Measurements from ENCODE around the gene NRSN1. TPM values are rescaled to one million over a fixed set of nuclear protein-coding genes. Genes with fewer than 3 reads are reported as not detected.

NRSN1 gene
- total RNA-seq, 1 donor from 2014 or later: 0.17 TPM

DNA sequence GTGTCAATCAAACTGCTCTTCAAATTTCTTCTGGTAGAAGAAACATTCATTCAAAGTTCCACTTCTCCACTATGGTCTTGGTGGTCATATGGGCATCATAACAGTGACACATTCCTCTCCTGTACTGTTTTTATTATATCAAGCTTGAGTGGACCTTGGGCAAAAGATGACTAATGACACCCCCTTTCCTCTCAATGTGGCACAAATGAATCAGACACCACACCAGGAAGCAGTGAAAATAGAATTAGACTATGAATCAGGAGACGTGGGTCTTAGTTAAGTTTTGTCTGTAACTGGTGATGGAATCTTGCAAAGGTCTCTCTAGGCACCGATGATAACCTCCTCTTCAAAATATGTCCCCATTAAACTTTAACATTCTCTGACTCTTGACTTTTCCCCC is 9.0 kb upstream of the NRSN1 start:
- H3K9me3 Mint-ChIP-seq: no peaks in the 10 kb centered on the region
- TF ChIP-seq CTCF (conservative IDR thresholded peaks at IDR 0.05): no peak
- no peak for DNase-seq (ENCODE audit: extremely low spot score, unreplicated experiment)
- peaks cover 7% of the 10 kb centered on the region for H3K27me3 Mint-ChIP-seq
- H3K4me1 Mint-ChIP-seq (ENCODE audit: unreplicated experiment): no peaks in the 10 kb centered on the region
- H3K27ac Mint-ChIP-seq: no peak overlapping the region
- H3K4me3 Mint-ChIP-seq: no peak overlapping the region
- H3K36me3 Mint-ChIP-seq: no peaks in the 10 kb centered on the region

DNA sequence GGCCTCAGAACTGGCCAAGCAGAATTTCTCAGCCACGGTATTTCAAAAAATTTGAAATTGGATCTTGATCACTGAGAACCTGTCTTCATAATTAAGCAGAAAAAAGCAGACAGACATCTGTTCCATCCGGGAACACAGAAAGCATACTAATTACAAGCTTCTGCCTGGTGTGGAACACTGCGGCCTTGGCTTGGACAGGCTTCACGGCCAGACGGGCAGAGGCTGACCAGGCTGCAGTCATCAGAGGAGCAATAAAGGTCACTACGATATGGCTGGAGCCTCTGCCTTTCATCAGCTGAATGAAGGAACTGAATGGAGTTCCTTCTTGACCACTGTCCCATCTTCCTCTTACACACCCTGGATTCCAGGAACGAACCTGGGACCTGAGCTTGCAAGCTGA is 3.9 kb upstream of the NRSN1 start:
- Mint-ChIP-seq H3K36me3 (no peaks in the 10 kb centered on the region), H3K27me3 (peaks cover 36% of the 10 kb centered on the region), H3K4me3 (no peak overlapping the region), H3K27ac (no peak overlapping the region), H3K9me3 (no peaks in the 10 kb centered on the region), H3K4me1 (ENCODE audit: unreplicated experiment) (peaks cover 4% of the 10 kb centered on the region)
- DNase-seq (ENCODE audit: extremely low spot score, unreplicated experiment): no peak
- no peak for TF ChIP-seq CTCF (conservative IDR thresholded peaks at IDR 0.05)

GRCh38 chr6:24126586-24127192 is 674 bp downstream of the NRSN1 start:
- peak; percentile 78 for DNase-seq (ENCODE audit: extremely low spot score, unreplicated experiment)
- Mint-ChIP-seq H3K9me3 (no peaks in the 10 kb centered on the region), H3K27me3 (peaks cover 32% of the 10 kb centered on the region), H3K4me3 (peak overlapping the region; percentile 83), H3K36me3 (no peaks in the 10 kb centered on the region), H3K4me1 (ENCODE audit: unreplicated experiment) (peaks cover 4% of the 10 kb centered on the region), H3K27ac (no peak overlapping the region)
- no peak for TF ChIP-seq CTCF (conservative IDR thresholded peaks at IDR 0.05)

DNA sequence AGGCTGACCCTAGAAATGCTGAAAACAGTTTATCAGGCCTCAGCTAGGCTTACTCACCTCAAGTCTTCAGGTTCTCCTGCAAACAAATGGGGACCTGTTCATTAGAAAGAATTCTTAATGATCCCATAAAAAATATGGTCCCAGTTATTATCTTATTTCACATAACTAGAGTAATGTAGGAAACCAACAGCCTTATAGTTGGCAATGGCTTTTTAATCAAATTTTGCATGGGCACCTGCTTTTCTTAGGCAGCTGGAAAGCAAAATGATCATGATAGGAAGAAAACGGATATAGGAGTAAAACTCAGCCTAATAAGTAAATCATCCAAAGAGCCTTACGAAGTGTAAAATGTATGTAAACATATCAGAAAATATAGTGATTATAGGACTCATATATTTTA is 1.3 kb downstream of the NRSN1 start:
- Mint-ChIP-seq H3K36me3 (no peaks in the 10 kb centered on the region), H3K4me1 (ENCODE audit: unreplicated experiment) (peaks cover 4% of the 10 kb centered on the region), H3K9me3 (no peaks in the 10 kb centered on the region), H3K27ac (no peak overlapping the region), H3K4me3 (no peak overlapping the region), H3K27me3 (peaks cover 32% of the 10 kb centered on the region)
- no peak for DNase-seq (ENCODE audit: extremely low spot score, unreplicated experiment)
- no peak for TF ChIP-seq CTCF (conservative IDR thresholded peaks at IDR 0.05)

DNA sequence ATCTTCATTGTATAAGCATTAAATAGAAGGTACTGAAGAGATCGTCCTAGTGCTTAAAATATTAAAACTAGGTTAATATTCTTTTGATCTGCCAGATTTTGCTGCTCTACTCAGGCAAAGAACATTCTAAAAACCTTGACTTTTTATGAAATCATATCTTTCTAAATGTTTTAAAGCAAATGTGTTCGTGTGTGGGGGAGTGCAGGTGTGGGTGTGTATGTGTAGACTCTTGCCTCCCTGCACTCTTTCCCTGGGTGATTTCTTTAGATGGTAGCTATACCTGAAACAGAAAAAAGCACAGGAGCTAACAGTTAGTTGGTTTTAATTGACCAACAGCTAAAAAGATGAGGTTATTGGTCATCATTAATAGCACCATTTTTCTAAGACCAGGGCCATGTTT is 5.7 kb downstream of the NRSN1 start:
- TF ChIP-seq CTCF (conservative IDR thresholded peaks at IDR 0.05): no peak

DNA sequence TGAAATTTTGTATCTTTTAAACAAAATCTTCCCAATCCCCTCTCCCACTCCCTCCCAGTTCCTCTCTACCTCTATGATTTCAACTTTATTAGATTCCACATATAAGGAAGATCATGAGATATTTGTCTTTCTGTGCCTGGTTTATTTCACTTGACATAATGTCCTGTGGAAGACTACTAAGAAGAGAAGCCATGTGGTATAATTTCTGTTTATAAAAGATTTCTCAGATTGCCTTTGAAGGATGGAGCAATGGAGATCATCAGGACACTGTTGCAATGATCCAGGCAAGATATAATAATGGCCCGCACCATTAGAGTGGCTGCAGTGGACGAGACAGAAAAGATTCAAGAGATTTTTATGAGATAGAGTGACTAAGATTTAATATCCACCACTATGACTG is 13.1 kb downstream of the NRSN1 start:
- Mint-ChIP-seq H3K4me1 (ENCODE audit: unreplicated experiment) (no peaks in the 10 kb centered on the region), H3K27ac (no peak overlapping the region), H3K27me3 (peaks cover 29% of the 10 kb centered on the region), H3K36me3 (no peaks in the 10 kb centered on the region), H3K4me3 (no peak overlapping the region), H3K9me3 (no peaks in the 10 kb centered on the region)
- TF ChIP-seq CTCF (conservative IDR thresholded peaks at IDR 0.05): no peak
- DNase-seq (ENCODE audit: extremely low spot score, unreplicated experiment): no peak

More for the DNA sequence above, 5.7 kb downstream of the NRSN1 start:
- no peak for DNase-seq (ENCODE audit: extremely low spot score, unreplicated experiment)
- no peaks in the 10 kb centered on the region for H3K9me3 Mint-ChIP-seq
- H3K4me1 Mint-ChIP-seq (ENCODE audit: unreplicated experiment): peaks cover 3% of the 10 kb centered on the region
- peaks cover 14% of the 10 kb centered on the region for H3K27me3 Mint-ChIP-seq
- H3K27ac Mint-ChIP-seq: no peak overlapping the region
- H3K4me3 Mint-ChIP-seq: no peak overlapping the region
- no peaks in the 10 kb centered on the region for H3K36me3 Mint-ChIP-seq

All from type B pancreatic cell (in vitro differentiated cells).